Loucy (cell line): ENCODE results near the gene LYPD5.

Experiments
- H2AFZ ChIP-seq: fragments of 200-600 bp; sonication (generic); 2 replicates; pipeline ENCODE4 v1.6.0; 2016; ENCODE audit warnings: antibody characterized with exemption, mild to moderate bottlenecking, low read length, moderate library complexity
- H3F3A ChIP-seq: fragments of 200-600 bp; 2 replicates; pipeline ENCODE4 v1.6.0; 2016; ENCODE audit warnings: antibody characterized with exemption, low read depth, mild to moderate bottlenecking
- H3K27me3 ChIP-seq: fragments of 200-600 bp; sonication (generic); 2 replicates; pipeline ENCODE4 v1.6.1; 2014; ENCODE audit warnings: low read length, mild to moderate bottlenecking; ENCODE audit not compliant: insufficient read depth, poor library complexity, severe bottlenecking
- H3K36me3 ChIP-seq: fragments of 200-600 bp; sonication (generic); 2 replicates; pipeline ENCODE4 v1.6.1; 2016; ENCODE audit warnings: low read length; ENCODE audit not compliant: insufficient read depth
- H3K4me1 ChIP-seq: fragments of 200-600 bp; sonication (generic); 2 replicates; pipeline ENCODE4 v1.5.1; 2014; ENCODE audit warnings: low read length, mild to moderate bottlenecking; ENCODE audit not compliant: insufficient read depth, poor library complexity, severe bottlenecking
- H3K4me2 ChIP-seq: fragments of 200-600 bp; sonication (generic); 2 replicates; pipeline ENCODE4 v1.6.0; 2014; ENCODE audit warnings: antibody characterized with exemption, low read length, low read depth, mild to moderate bottlenecking; ENCODE audit not compliant: poor library complexity, severe bottlenecking
- H3K4me3 ChIP-seq: fragments of 200-600 bp; sonication (generic); 2 replicates; pipeline ENCODE4 v1.5.1; 2014; ENCODE audit warnings: low read length, mild to moderate bottlenecking, mixed read lengths; ENCODE audit not compliant: poor library complexity, severe bottlenecking
- H3K79me2 ChIP-seq: fragments of 200-600 bp; sonication (generic); 2 replicates; pipeline ENCODE4 v1.6.1; 2014; ENCODE audit warnings: low read length; ENCODE audit not compliant: insufficient read depth
- H3K9ac ChIP-seq: fragments of 200-600 bp; sonication (generic); 2 replicates; pipeline ENCODE4 v1.6.0; 2014; ENCODE audit warnings: mild to moderate bottlenecking, low read depth, low read length, moderate library complexity; ENCODE audit not compliant: poor library complexity, severe bottlenecking
- H3K9me2 ChIP-seq: fragments of 200-600 bp; sonication (generic); replicated peaks from 2 replicates; pipeline ENCODE4 v1.6.1; 2016; ENCODE audit warnings: low read depth, low read length, mixed read lengths
- H3K9me3 ChIP-seq: fragments of 200-600 bp; sonication (generic); 2 replicates; pipeline ENCODE4 v1.6.1; 2014; ENCODE audit warnings: mild to moderate bottlenecking, antibody characterized with exemption, low read length, low read depth; ENCODE audit not compliant: insufficient read depth
- H4K20me1 ChIP-seq: fragments of 200-600 bp; sonication (generic); 2 replicates; pipeline ENCODE4 v1.6.0; 2014; ENCODE audit warnings: antibody characterized with exemption, low read length, mild to moderate bottlenecking; ENCODE audit not compliant: insufficient read depth, poor library complexity, severe bottlenecking
- EZH2phosphoT487 ChIP-seq: fragments of 200-600 bp; IDR thresholded peaks from 2 replicates; pipeline ENCODE4 v1.6.1; 2018; ENCODE audit warnings: antibody characterized with exemption, mild to moderate bottlenecking, moderate library complexity, borderline replicate concordance
- TF ChIP-seq, protein P1 (sequence below): fragments of 200-600 bp; sonication (generic); conservative IDR thresholded peaks from 2 replicates; pipeline ENCODE4 v1.5.1; 2014; ENCODE audit warnings: mild to moderate bottlenecking, antibody characterized with exemption, low read length

The LYPD5 gene

GRCh38 chr19:43778651-43779050 is 23.6 kb downstream of the LYPD5 start:
- Histone ChIP-seq H3K9ac (peak overlapping the region; percentile 80), H3K36me3 (peaks cover 2% of the 10 kb centered on the region; the same call in 1 of the 2 replicates), H3K4me3 (peak overlapping the region; percentile 74), H3F3A (no peaks in the 10 kb centered on the region), H2AFZ (no peak overlapping the region), H4K20me1 (no peaks in the 10 kb centered on the region), H3K9me3 (no peaks in the 10 kb centered on the region), H3K4me2 (peak overlapping the region; percentile 71), H3K9me2 (no peaks in the 10 kb centered on the region), H3K4me1 (peaks cover 60% of the 10 kb centered on the region), H3K79me2 (peaks cover 47% of the 10 kb centered on the region; the same call in 1 of the 2 replicates), H3K27me3 (no peaks in the 10 kb centered on the region)
- no peak for TF ChIP-seq EZH2phosphoT487
- TF ChIP-seq, protein P1, sequence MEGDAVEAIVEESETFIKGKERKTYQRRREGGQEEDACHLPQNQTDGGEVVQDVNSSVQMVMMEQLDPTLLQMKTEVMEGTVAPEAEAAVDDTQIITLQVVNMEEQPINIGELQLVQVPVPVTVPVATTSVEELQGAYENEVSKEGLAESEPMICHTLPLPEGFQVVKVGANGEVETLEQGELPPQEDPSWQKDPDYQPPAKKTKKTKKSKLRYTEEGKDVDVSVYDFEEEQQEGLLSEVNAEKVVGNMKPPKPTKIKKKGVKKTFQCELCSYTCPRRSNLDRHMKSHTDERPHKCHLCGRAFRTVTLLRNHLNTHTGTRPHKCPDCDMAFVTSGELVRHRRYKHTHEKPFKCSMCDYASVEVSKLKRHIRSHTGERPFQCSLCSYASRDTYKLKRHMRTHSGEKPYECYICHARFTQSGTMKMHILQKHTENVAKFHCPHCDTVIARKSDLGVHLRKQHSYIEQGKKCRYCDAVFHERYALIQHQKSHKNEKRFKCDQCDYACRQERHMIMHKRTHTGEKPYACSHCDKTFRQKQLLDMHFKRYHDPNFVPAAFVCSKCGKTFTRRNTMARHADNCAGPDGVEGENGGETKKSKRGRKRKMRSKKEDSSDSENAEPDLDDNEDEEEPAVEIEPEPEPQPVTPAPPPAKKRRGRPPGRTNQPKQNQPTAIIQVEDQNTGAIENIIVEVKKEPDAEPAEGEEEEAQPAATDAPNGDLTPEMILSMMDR, result no peak

DNA sequence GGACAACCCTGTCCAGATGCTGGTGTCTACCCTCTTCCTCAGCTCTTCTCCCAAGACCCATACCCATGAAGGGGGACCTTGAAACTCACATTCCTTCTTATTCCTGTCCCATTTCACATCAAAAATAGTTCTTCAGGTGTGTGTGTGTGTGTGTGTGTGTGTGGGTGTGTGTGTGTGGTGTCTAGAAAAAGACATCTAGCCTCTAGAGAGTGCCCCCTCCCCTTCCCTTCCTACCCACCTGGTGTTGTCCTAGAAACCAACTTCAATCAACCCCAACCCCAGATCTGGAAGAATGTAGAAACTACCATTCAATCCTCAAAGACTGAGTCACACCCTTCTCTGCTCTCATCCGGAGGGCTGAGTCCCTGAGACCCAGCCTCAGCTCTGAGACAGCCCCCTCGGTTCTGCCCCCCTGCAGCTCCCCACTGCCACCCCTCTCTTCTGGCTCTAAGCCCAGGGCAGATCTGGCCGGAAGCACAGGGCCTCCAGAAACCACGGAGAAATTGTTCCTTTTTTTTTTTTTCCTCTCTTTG is 25.0 kb downstream of the LYPD5 start:
- no peaks in the 10 kb centered on the region for H3K9me2 ChIP-seq
- no peaks in the 10 kb centered on the region for H3K27me3 ChIP-seq
- H3K4me3 ChIP-seq, result peak overlapping the region; percentile 69
- no peaks in the 10 kb centered on the region for H3F3A ChIP-seq
- peaks cover 56% of the 10 kb centered on the region for H3K4me1 ChIP-seq
- no peak for TF ChIP-seq EZH2phosphoT487
- TF ChIP-seq, protein P1, result no peak
- peak overlapping the region; percentile 80 for H3K9ac ChIP-seq
- no peaks in the 10 kb centered on the region for H4K20me1 ChIP-seq
- peaks cover 3% of the 10 kb centered on the region; the same call in 1 of the 2 replicates for H3K36me3 ChIP-seq
- H3K9me3 ChIP-seq, result no peaks in the 10 kb centered on the region
- peaks cover 47% of the 10 kb centered on the region; the same call in 1 of the 2 replicates for H3K79me2 ChIP-seq
- peak overlapping the region; percentile 71 for H3K4me2 ChIP-seq
- H2AFZ ChIP-seq, result peak overlapping the region; percentile 44

DNA sequence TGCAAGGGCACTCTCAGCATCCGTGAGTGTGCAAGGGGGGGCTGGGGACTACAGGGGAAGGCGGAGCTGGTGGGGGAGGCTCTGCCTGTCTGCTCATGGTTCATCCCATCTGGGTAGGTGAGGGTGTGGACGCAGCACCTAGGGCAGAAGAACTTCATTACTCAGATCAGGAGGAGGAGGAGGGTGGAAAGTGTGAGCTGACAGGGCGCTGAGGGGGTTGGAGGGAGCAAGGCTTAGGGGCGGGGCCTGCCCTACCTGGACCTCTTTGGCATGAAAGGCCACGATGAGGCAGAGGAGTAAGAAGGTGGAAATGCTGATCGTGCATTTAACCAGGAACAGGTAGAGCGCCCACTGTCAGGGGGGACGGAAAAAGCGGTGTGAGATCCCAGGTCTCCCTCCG is 26.0 kb downstream of the LYPD5 start:
- peaks cover 5% of the 10 kb centered on the region; the same call in 1 of the 2 replicates for H3K36me3 ChIP-seq
- H3K4me1 ChIP-seq, result peaks cover 53% of the 10 kb centered on the region
- H3K4me2 ChIP-seq, result peak overlapping the region; percentile 71
- no peaks in the 10 kb centered on the region for H3K9me2 ChIP-seq
- H4K20me1 ChIP-seq, result no peaks in the 10 kb centered on the region
- H2AFZ ChIP-seq, result no peak overlapping the region
- peak overlapping the region; percentile 80 for H3K9ac ChIP-seq
- H3K27me3 ChIP-seq, result no peaks in the 10 kb centered on the region
- no peak for TF ChIP-seq EZH2phosphoT487
- TF ChIP-seq, protein P1, result no peak
- peak overlapping the region; percentile 69 for H3K4me3 ChIP-seq
- H3K9me3 ChIP-seq, result no peaks in the 10 kb centered on the region
- peaks cover 47% of the 10 kb centered on the region; the same call in 1 of the 2 replicates for H3K79me2 ChIP-seq
- no peaks in the 10 kb centered on the region for H3F3A ChIP-seq
